Measurements from ENCODE around the gene ZNF469.

GRCh38 chr16:88361775-88362174 lies 21.0 kb upstream of the ZNF469 start:
- TF ChIP-seq, protein P1, sequence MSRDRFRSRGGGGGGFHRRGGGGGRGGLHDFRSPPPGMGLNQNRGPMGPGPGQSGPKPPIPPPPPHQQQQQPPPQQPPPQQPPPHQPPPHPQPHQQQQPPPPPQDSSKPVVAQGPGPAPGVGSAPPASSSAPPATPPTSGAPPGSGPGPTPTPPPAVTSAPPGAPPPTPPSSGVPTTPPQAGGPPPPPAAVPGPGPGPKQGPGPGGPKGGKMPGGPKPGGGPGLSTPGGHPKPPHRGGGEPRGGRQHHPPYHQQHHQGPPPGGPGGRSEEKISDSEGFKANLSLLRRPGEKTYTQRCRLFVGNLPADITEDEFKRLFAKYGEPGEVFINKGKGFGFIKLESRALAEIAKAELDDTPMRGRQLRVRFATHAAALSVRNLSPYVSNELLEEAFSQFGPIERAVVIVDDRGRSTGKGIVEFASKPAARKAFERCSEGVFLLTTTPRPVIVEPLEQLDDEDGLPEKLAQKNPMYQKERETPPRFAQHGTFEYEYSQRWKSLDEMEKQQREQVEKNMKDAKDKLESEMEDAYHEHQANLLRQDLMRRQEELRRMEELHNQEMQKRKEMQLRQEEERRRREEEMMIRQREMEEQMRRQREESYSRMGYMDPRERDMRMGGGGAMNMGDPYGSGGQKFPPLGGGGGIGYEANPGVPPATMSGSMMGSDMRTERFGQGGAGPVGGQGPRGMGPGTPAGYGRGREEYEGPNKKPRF (IDR thresholded peaks at IDR 0.05; ENCODE audit: low read depth, low read length), result no peak
- TF ChIP-seq NFIC (IDR thresholded peaks at IDR 0.05) (no peak), EZH2 (IDR thresholded peaks at IDR 0.05; ENCODE audit: borderline replicate concordance, low read depth, low read length) (no peak), ZNF407 (IDR thresholded peaks at IDR 0.05; ENCODE audit: low read depth) (no peak), ZC3H4 (CRISPR knock-in tag; IDR thresholded peaks at IDR 0.05; ENCODE audit: borderline replicate concordance) (no peak)
- TF ChIP-seq, protein P2, sequence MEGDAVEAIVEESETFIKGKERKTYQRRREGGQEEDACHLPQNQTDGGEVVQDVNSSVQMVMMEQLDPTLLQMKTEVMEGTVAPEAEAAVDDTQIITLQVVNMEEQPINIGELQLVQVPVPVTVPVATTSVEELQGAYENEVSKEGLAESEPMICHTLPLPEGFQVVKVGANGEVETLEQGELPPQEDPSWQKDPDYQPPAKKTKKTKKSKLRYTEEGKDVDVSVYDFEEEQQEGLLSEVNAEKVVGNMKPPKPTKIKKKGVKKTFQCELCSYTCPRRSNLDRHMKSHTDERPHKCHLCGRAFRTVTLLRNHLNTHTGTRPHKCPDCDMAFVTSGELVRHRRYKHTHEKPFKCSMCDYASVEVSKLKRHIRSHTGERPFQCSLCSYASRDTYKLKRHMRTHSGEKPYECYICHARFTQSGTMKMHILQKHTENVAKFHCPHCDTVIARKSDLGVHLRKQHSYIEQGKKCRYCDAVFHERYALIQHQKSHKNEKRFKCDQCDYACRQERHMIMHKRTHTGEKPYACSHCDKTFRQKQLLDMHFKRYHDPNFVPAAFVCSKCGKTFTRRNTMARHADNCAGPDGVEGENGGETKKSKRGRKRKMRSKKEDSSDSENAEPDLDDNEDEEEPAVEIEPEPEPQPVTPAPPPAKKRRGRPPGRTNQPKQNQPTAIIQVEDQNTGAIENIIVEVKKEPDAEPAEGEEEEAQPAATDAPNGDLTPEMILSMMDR (IDR thresholded peaks at IDR 0.05 in 2 of 3, conservative IDR thresholded peaks at IDR 0.05 in 1 of 3; ENCODE audit: insufficient read depth in 2 of 3, low read depth in 1 of 3, low read length in 3 of 3), result no peak

Measured in K562 (cell line).